ENCODE measurements around the gene BORCS6. TPM values are rescaled to one million over a fixed set of nuclear protein-coding genes. Genes with fewer than 3 reads are reported as not detected.

The BORCS6 gene
- total and polyA plus RNA-seq, 2 donors (not counting 1 experiment from before 2014, with no cell fraction given): 9.7 to 20.2 TPM

DNA sequence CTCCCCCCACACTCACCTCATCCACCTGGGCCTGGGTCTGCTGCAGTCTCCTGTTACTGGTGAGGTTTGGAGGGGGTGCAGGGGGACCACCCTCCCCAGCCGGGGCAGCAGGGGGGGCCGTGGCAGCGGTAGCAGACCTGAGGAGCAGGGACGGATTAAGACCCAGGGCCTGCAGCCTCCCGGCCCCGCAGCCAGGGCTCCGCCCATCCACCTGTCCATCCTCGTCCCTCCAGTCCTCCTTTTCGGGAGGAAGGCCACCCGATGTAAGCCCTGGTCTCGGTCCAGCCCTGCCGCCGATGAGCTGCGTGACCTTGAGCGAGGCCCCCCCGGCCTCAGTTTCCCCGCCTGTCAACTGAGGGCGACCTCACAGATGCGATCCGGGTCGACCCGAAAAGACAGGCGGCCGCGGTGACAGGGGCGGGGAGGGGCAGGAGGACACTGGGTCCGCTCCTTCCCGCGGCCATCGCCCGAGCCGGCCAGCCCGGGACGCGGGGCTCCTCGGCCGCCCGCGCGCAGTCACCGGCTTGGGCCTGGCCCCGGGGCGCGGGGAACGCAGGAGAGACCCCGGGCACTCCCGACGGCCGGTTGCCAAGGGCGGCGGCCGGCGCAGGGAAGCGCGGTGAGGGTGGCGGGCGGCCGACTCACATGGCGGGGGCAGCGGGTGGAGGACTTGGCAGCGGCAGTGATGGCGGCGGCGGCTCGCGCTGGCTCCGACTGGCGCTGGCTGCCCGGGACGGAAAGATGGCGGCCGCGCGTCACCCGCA lies 27.6 kb downstream of the BORCS6 start, which contains the start of gene VAMP2:
TSS of gene VAMP2 (minus strand) at position 716 of the 764 bp plus-strand sequence. CDS start at position 647, 69 bp downstream.
- intact Hi-C loops (cut with micrococcal nuclease): no loop called here
- Mint-ChIP-seq H3K9me3 (ENCODE audit: insufficient read depth) (no peaks in the 10 kb centered on the region), H3K27me3 (no peaks in the 10 kb centered on the region), H3K4me3 (peak within 1 kb of the TSS; percentile 93), H3K4me1 (peaks cover 49% of the 10 kb centered on the region), H3K27ac (peak within 1 kb of the TSS; percentile 99)
- peak within 1 kb of the TSS; percentile 67 to 98 (median 94) for H3K4me3 ChIP-seq (ENCODE audit: control extremely low read depth in 1 of 5, extremely low read depth in 1 of 5, insufficient read depth in 1 of 5, low read depth in 2 of 5, low read length in 4 of 5)
- H3K79me2 ChIP-seq (ENCODE audit: control insufficient read depth, insufficient read depth, low read length): peaks cover 25% of the 10 kb centered on the region
- H3K27me3 ChIP-seq (replicated peaks in 1 of 4; ENCODE audit: control extremely low read depth in 1 of 4, control insufficient read depth in 3 of 4, insufficient read depth in 4 of 4, low read length in 3 of 4): no peaks in the 10 kb centered on the region
- ChIA-PET CTCF (interaction anchor here (1.1 to 7.7 kb wide), 3 partner anchors 25 to 133 kb away, joined by 3 to 86 read pairs (median 4); partner anchors contain the start of gene SLC25A35), POLR2A (interaction anchor here (0.6 to 3.6 kb wide), 5 partner anchors 11 to 85 kb away, joined by 3 to 18 read pairs (median 5); partner anchors contain the start of gene CTC1)
- peaks cover 4% of the 10 kb centered on the region for H4K20me1 ChIP-seq (ENCODE audit: control insufficient read depth, insufficient read depth, low read length, poor library complexity, severe bottlenecking)
- WGBS (ENCODE audit: insufficient coverage): under 1% methylated on average over 75 of the region's 75 CpGs
- peak within 1 kb of the TSS; percentile 99 for H3K4me2 ChIP-seq (replicated peaks; ENCODE audit: low read depth, low read length, poor library complexity, severe bottlenecking)
- peak within 1 kb of the TSS; percentile 96 for H2AFZ ChIP-seq (ENCODE audit: insufficient read depth, low read depth, low read length, poor library complexity, severe bottlenecking)
- H3K36me3 ChIP-seq (replicated peaks in 1 of 2; ENCODE audit: control extremely low read depth in 1 of 2, control insufficient read depth in 1 of 2, extremely low read depth in 1 of 2, insufficient read depth in 2 of 2, low read length in 1 of 2): peaks cover 0 to 26% of the 10 kb centered on the region in 2 experiments
- TF ChIP-seq, protein P1, sequence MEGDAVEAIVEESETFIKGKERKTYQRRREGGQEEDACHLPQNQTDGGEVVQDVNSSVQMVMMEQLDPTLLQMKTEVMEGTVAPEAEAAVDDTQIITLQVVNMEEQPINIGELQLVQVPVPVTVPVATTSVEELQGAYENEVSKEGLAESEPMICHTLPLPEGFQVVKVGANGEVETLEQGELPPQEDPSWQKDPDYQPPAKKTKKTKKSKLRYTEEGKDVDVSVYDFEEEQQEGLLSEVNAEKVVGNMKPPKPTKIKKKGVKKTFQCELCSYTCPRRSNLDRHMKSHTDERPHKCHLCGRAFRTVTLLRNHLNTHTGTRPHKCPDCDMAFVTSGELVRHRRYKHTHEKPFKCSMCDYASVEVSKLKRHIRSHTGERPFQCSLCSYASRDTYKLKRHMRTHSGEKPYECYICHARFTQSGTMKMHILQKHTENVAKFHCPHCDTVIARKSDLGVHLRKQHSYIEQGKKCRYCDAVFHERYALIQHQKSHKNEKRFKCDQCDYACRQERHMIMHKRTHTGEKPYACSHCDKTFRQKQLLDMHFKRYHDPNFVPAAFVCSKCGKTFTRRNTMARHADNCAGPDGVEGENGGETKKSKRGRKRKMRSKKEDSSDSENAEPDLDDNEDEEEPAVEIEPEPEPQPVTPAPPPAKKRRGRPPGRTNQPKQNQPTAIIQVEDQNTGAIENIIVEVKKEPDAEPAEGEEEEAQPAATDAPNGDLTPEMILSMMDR (IDR thresholded peaks at IDR 0.05): no peak
- TF ChIP-seq EZH2 (IDR thresholded peaks at IDR 0.05; ENCODE audit: borderline replicate concordance, insufficient read depth, low read depth, low read length, poor library complexity, severe bottlenecking): no peak
- ATAC-seq (ENCODE audit: low read depth) (peak; percentile 69), DNase-seq (peak; percentile 89)
- H3K9me3 ChIP-seq (ENCODE audit: control extremely low read depth in 1 of 3, control insufficient read depth in 2 of 3, insufficient read depth in 1 of 3, low read length in 2 of 3): no peaks in the 10 kb centered on the region
- H3K4me1 ChIP-seq (ENCODE audit: control insufficient read depth in 2 of 2, insufficient read depth in 2 of 2, low read length in 2 of 2): peaks cover 37 to 61% of the 10 kb centered on the region in 2 donors
- peak within 1 kb of the TSS; percentile 94 to 99 for H3K27ac ChIP-seq (ENCODE audit: low read length in 2 of 2)
- H3K9ac ChIP-seq (ENCODE audit: low read length): peak within 1 kb of the TSS; percentile 99
